Transverse colon (tissue), 4 donors: Measurements from ENCODE around the gene BOD1. TPM values are rescaled to one million over a fixed set of nuclear protein-coding genes. Genes with fewer than 3 reads are reported as not detected.
"Not testable (repeated sequence)": the region's sequence is repeated elsewhere in the genome, so short reads cannot be mapped to it uniquely, and the experiment has no call there.

Source experiments
- DNase-seq: peaks from one replicate; pipeline ENCODE4 v3.0.0-alpha.2; 2019
- H3K27ac ChIP-seq, 4 donors: fragments of 200-600 bp; sonication (generic); 2 replicates each; pipeline ENCODE4 v1.5.1; 2016 to 2018; ENCODE audit warnings: inconsistent platforms in 4 of 4
- H3K27me3 ChIP-seq: fragments of 200-600 bp; sonication (generic); 2 replicates; pipeline ENCODE4 v1.5.1; 2017; ENCODE audit warnings: inconsistent platforms
- H3K36me3 ChIP-seq, 4 donors: fragments of 200-600 bp; sonication (generic); 2 replicates each; pipeline ENCODE4 v1.5.1; 2017 to 2019; ENCODE audit warnings: inconsistent platforms in 4 of 4
- H3K4me1 ChIP-seq, 4 donors: fragments of 200-600 bp; sonication (generic); 2 replicates each; pipeline ENCODE4 v1.5.1; 2017 to 2020; ENCODE audit warnings: inconsistent platforms in 4 of 4
- H3K4me3 ChIP-seq, 4 donors: fragments of 200-600 bp; sonication (generic); 1 replicate in 1 of 4; 2 replicates in 3 of 4; pipeline versions ENCODE4 v1.5.1 to v1.6.1; 2017 to 2019; ENCODE audit warnings: inconsistent platforms in 4 of 4
- H3K9me3 ChIP-seq, 2 donors: fragments of 200-600 bp; sonication (generic); 2 replicates each; pipeline ENCODE4 v1.5.1; 2017 to 2019; ENCODE audit warnings: inconsistent platforms in 2 of 2
- CTCF ChIP-seq, 5 experiments: fragments of 200-600 bp in 3 of 5; fragments of 450-650 bp in 2 of 5; sonication (generic) in 3 of 5; IDR thresholded peaks; 1 replicate in 2 of 5; 2 replicates in 3 of 5; pipeline ENCODE4 v1.5.1; 2016 to 2017; ENCODE audit warnings: antibody characterized with exemption in 5 of 5, inconsistent platforms in 3 of 5, mild to moderate bottlenecking in 2 of 5, moderate library complexity in 1 of 5
- EP300 ChIP-seq: sonication (generic); formaldehyde crosslinking; IDR thresholded peaks from one replicate; pipeline ENCODE4 v1.6.1; 2017; ENCODE audit warnings: antibody characterized with exemption, low read depth
- POLR2A ChIP-seq: fragments of 450-650 bp; IDR thresholded peaks from one replicate; pipeline ENCODE4 v1.6.1; 2016; ENCODE audit warnings: antibody characterized with exemption, mild to moderate bottlenecking, moderate library complexity
- POLR2AphosphoS5 ChIP-seq, 3 donors: sonication (generic); formaldehyde crosslinking; IDR thresholded peaks; one replicate each; pipeline ENCODE4 v1.6.1; 2016; ENCODE audit warnings: antibody characterized with exemption in 3 of 3
- WGBS, 2 donors: methylation state at CpG; one replicate each; pipeline ENCODE4 v1.1.5; 2018; ENCODE audit warnings: low coverage in 1 of 2; 5-methylcytosine and 5-hydroxymethylcytosine counted together
- in situ Hi-C, 4 donors: fragments of 200-750 bp; cut with MboI; loops; one replicate each; pipeline versions ENCODE4 v1.15.0 to v1.15.1; 2017; ENCODE audit warnings: low sequenced_read_pairs in 3 of 4, low pct_ligation_motif_present in 1 of 4, low pct_unique_long_range_greater_than_20kb in 1 of 4
- intact Hi-C: fragments of 100-400 bp; cut with DNase I; formaldehyde crosslinking; loops from one replicate; pipeline ENCODE4 v1.15.1; 2023; ENCODE audit warnings: low total_unique reads
- total RNA-seq, 4 donors: library from RNA; depleted of rRNA; stranded (reverse); fragments of >200 nt; gene quantifications; one replicate each; pipeline ENCODE4 v1.1.0, GENCODE V29; 2016

The BOD1 gene
- total RNA-seq, 4 donors from 2014 or later, result 5.6 to 38.6 (median 26.7) TPM

- no peaks in the 10 kb centered on the region for H3K27me3 ChIP-seq
- no peak for DNase-seq
- 55 to 78% methylated on average over 2 of the region's 2 CpGs for WGBS, 2 donors
- in situ Hi-C loops (no loop called here), intact Hi-C loops (no loop called here)
- no peak overlapping the region for H3K27ac ChIP-seq
- TF ChIP-seq CTCF (IDR thresholded peaks at IDR 0.05), result peak in 4 of 5 experiments; percentile 32 to 44 (median 35)
- TF ChIP-seq EP300, result no peak
- no peaks in the 10 kb centered on the region for H3K4me1 ChIP-seq
- H3K4me3 ChIP-seq, result no peak overlapping the region
- no peaks in the 10 kb centered on the region for H3K36me3 ChIP-seq
- H3K9me3 ChIP-seq, result peaks cover 6 to 13% of the 10 kb centered on the region in 2 donors
These were observed 24.3 kb downstream of the BOD1 start for GRCh38 chr5:173592050-173592669.

- no peaks in the 10 kb centered on the region for H3K4me1 ChIP-seq
- no peaks in the 10 kb centered on the region for H3K36me3 ChIP-seq
- H3K27ac ChIP-seq, result no peak overlapping the region
- 79 to 100% methylated on average over 1 to 11 of the region's 11 CpGs for WGBS, 2 donors
- in situ Hi-C loops (no loop called here), intact Hi-C loops (no loop called here)
- no peaks in the 10 kb centered on the region for H3K27me3 ChIP-seq
- TF ChIP-seq EP300, result no peak
- no peak for TF ChIP-seq POLR2AphosphoS5 (IDR thresholded peaks at IDR 0.05)
- no peak for TF ChIP-seq CTCF (IDR thresholded peaks at IDR 0.05)
- no peak for TF ChIP-seq POLR2A
- no peak for DNase-seq
- H3K9me3 ChIP-seq, result peaks cover 6 to 13% of the 10 kb centered on the region in 2 donors
- H3K4me3 ChIP-seq, result no peak overlapping the region
These were observed 25.4 kb downstream of the BOD1 start for GRCh38 chr5:173591056-173591514.

GRCh38 chr5:173590436-173591055, 25.9 kb downstream of the BOD1 start:
- Histone ChIP-seq H3K27me3 (no peaks in the 10 kb centered on the region), H3K9me3 (peaks cover 6 to 13% of the 10 kb centered on the region in 2 donors), H3K4me1 (no peaks in the 10 kb centered on the region), H3K36me3 (no peaks in the 10 kb centered on the region), H3K4me3 (no peak overlapping the region), H3K27ac (no peak overlapping the region)
- in situ Hi-C loops, result no loop called here
- intact Hi-C loops, result no loop called here
- no peak for DNase-seq
- TF ChIP-seq EP300, result no peak
- no peak for TF ChIP-seq CTCF (IDR thresholded peaks at IDR 0.05)
- TF ChIP-seq POLR2A, result no peak
- 73 to 95% methylated on average over 3 to 8 of the region's 8 CpGs for WGBS, 2 donors

- DNase-seq, H3K4me3 ChIP-seq, H3K9me3 ChIP-seq, in situ Hi-C loops, H3K36me3 ChIP-seq, H3K27me3 ChIP-seq, H3K4me1 ChIP-seq, H3K27ac ChIP-seq, intact Hi-C loops: not testable (repeated sequence)
- WGBS, 2 donors, result 93% methylated on average over 3 of the region's 3 CpGs
These were observed 30.3 kb downstream of the BOD1 start for GRCh38 chr5:173586133-173586532.
